Stomach (tissue), 9 donors: Measurements from ENCODE around the gene IL1RL2. TPM values are rescaled to one million over a fixed set of nuclear protein-coding genes. Genes with fewer than 3 reads are reported as not detected.

Experiments
- DNase-seq, 2 donors: peaks; one replicate each; pipeline versions ENCODE4 v3.0.0 to v3.0.0-alpha.2; 2013 to 2019
- H3K27ac ChIP-seq, 5 donors: fragments of 200-600 bp in 4 of 5; sonication (generic) in 4 of 5; one replicate each; pipeline ENCODE4 v1.5.1; 2013 to 2019; ENCODE audit warnings: mild to moderate bottlenecking in 1 of 5, moderate library complexity in 1 of 5
- H3K27me3 ChIP-seq, 3 donors: fragments of 200-600 bp; sonication (generic); one replicate each; pipeline ENCODE4 v1.5.1; 2017 to 2019; ENCODE audit warnings: mixed run types in 1 of 3
- H3K36me3 ChIP-seq, 4 donors: fragments of 200-600 bp; sonication (generic); 1 replicate in 3 of 4; 2 replicates in 1 of 4; pipeline ENCODE4 v1.5.1; 2016 to 2019
- H3K4me1 ChIP-seq, 4 donors: fragments of 200-600 bp; sonication (generic); one replicate each; pipeline ENCODE4 v1.5.1; 2016 to 2019
- H3K4me3 ChIP-seq, 4 donors: fragments of 200-600 bp; sonication (generic) in 3 of 4; one replicate each; pipeline ENCODE4 v1.5.1; 2016 to 2019; ENCODE audit warnings: mild to moderate bottlenecking in 1 of 4
- H3K9me3 ChIP-seq, 4 donors: fragments of 200-600 bp; sonication (generic); one replicate each; pipeline ENCODE4 v1.5.1; 2016 to 2019
- CTCF ChIP-seq, 7 experiments: fragments of 450-650 bp in 4 of 7; fragments of 200-600 bp in 3 of 7; sonication (generic) in 3 of 7; IDR thresholded peaks; one replicate each; pipeline ENCODE4 v1.5.1; 2016 to 2019; ENCODE audit warnings: antibody characterized with exemption in 7 of 7, control low read depth in 2 of 7, mild to moderate bottlenecking in 1 of 7
- EP300 ChIP-seq: sonication (generic); formaldehyde crosslinking; IDR thresholded peaks from one replicate; pipeline ENCODE4 v1.6.1; 2017; ENCODE audit warnings: antibody characterized with exemption
- POLR2A ChIP-seq, 4 donors: fragments of 450-650 bp; IDR thresholded peaks; one replicate each; pipeline ENCODE4 v1.6.1; 2016; ENCODE audit warnings: antibody characterized with exemption in 4 of 4, control low read depth in 2 of 4, mild to moderate bottlenecking in 1 of 4, moderate library complexity in 1 of 4
- POLR2AphosphoS5 ChIP-seq, 3 donors: sonication (generic); formaldehyde crosslinking; IDR thresholded peaks; one replicate each; pipeline ENCODE4 v1.6.1; 2016; ENCODE audit warnings: antibody characterized with exemption in 3 of 3
- WGBS, 5 donors: extraction: QIAGEN DNeasy Blood & Tissue Kit in 3 of 5; methylation state at CpG; one replicate each; pipeline versions ENCODE4 v1.1.5 to v1.1.7; 2013 to 2018; 5-methylcytosine and 5-hydroxymethylcytosine counted together
- intact Hi-C: fragments of 100-400 bp; cut with DNase I; formaldehyde crosslinking; loops from one replicate; pipeline ENCODE4 v1.15.1; 2023; ENCODE audit warnings: low total_unique reads
- polyA plus RNA-seq, 3 donors: library from polyadenylated mRNA; stranded (reverse); fragments of 200-250 nt; gene quantifications; one replicate each; pipeline ENCODE4 v1.2.3, GENCODE V29; 2013
- total RNA-seq, 5 donors: library from RNA; depleted of rRNA; stranded (reverse); fragments of >200 nt; gene quantifications; one replicate each; pipeline versions ENCODE4 v1.1.0 to v1.2.3, GENCODE V29; 2014 to 2016
- donor health status: healthy with polysubstance abuse.
- donor health status: Bipolar disorder and iron deficiency.
- donor health status: healthy.

The IL1RL2 gene
- total and polyA plus RNA-seq, 8 donors = 0.61 to 4.3 (median 2.4) TPM; not detected in 2

- intact Hi-C loops = no loop called here
- Histone ChIP-seq H3K4me1 (no peaks in the 10 kb centered on the region), H3K36me3 (no peaks in the 10 kb centered on the region), H3K27me3 (no peaks in the 10 kb centered on the region), H3K9me3 (no peaks in the 10 kb centered on the region), H3K27ac (no peak overlapping the region), H3K4me3 (no peak overlapping the region)
- no peak for DNase-seq
- no peak for TF ChIP-seq EP300
- TF ChIP-seq POLR2AphosphoS5 (IDR thresholded peaks at IDR 0.05) = no peak
- no peak for TF ChIP-seq POLR2A (IDR thresholded peaks at IDR 0.05)
- no peak for TF ChIP-seq CTCF (IDR thresholded peaks at IDR 0.05)
Observed at GRCh38 chr2:102204638-102205037, 17.8 kb downstream of the IL1RL2 start.

GRCh38 chr2:102206666-102207341 lies 20.0 kb downstream of the IL1RL2 start:
- intact Hi-C loops = no loop called here
- peak in 1 of 2 donors; percentile 92 for DNase-seq

GRCh38 chr2:102208774-102209173 lies 22.0 kb downstream of the IL1RL2 start:
- no peak overlapping the region for H3K27ac ChIP-seq
- intact Hi-C loops = no loop called here
- H3K27me3 ChIP-seq = no peaks in the 10 kb centered on the region

More at GRCh38 chr2:102206666-102207341, 20.0 kb downstream of the IL1RL2 start:
- H3K27me3 ChIP-seq = no peaks in the 10 kb centered on the region
- peak overlapping the region in 1 of 5 donors; percentile 23 for H3K27ac ChIP-seq
- H3K36me3 ChIP-seq = no peaks in the 10 kb centered on the region
- no peak overlapping the region for H3K4me3 ChIP-seq
- H3K4me1 ChIP-seq = no peaks in the 10 kb centered on the region
- TF ChIP-seq POLR2A (IDR thresholded peaks at IDR 0.05) (no peak), POLR2AphosphoS5 (IDR thresholded peaks at IDR 0.05) (peak in 2 of 3 donors; percentile 61 to 73), EP300 (no peak), CTCF (IDR thresholded peaks at IDR 0.05) (peak in 1 of 7 experiments; percentile 28)
- H3K9me3 ChIP-seq = no peaks in the 10 kb centered on the region
- 29 to 59% (median 46%) methylated on average over 5 of the region's 5 CpGs for WGBS, 5 donors

GRCh38 chr2:102209474-102209873 lies 22.7 kb downstream of the IL1RL2 start:
- Histone ChIP-seq H3K27ac (no peak overlapping the region), H3K4me3 (no peak overlapping the region), H3K36me3 (no peaks in the 10 kb centered on the region), H3K9me3 (no peaks in the 10 kb centered on the region), H3K4me1 (no peaks in the 10 kb centered on the region), H3K27me3 (no peaks in the 10 kb centered on the region)
- intact Hi-C loops = no loop called here
- WGBS, 5 donors = 0 to 100% (median 69%) methylated on average over 1 of the region's 1 CpG
- no peak for TF ChIP-seq EP300
- TF ChIP-seq POLR2AphosphoS5 (IDR thresholded peaks at IDR 0.05) = no peak
- no peak for TF ChIP-seq CTCF (IDR thresholded peaks at IDR 0.05)
- no peak for TF ChIP-seq POLR2A (IDR thresholded peaks at IDR 0.05)
- no peak for DNase-seq

More at GRCh38 chr2:102208774-102209173, 22.0 kb downstream of the IL1RL2 start:
- Histone ChIP-seq H3K4me3 (no peak overlapping the region), H3K9me3 (no peaks in the 10 kb centered on the region), H3K4me1 (no peaks in the 10 kb centered on the region), H3K36me3 (no peaks in the 10 kb centered on the region)
- no peak for DNase-seq
- TF ChIP-seq POLR2AphosphoS5 (IDR thresholded peaks at IDR 0.05) (no peak), EP300 (no peak), POLR2A (IDR thresholded peaks at IDR 0.05) (no peak), CTCF (IDR thresholded peaks at IDR 0.05) (no peak)
